ENCODE results near the gene TRHDE.

DNA sequence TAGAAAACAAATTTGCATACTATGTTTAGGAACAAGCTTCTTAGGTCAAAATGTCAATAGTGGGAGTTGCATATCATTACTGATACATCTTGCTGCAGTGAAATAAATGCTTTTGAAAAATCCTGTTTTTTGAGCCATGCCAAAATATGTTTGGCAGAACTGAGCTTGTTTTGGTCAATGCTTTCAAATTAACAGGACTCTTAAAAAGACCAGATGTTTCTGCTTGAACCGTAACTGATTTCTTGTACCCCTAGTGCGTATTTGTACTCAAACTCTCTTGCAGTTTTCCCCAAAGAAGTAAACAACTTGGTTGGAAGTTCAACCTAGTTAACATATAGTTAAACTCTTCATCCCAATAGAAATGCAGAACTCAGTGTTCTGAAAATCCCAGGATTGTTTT is 3.4 kb downstream of the TRHDE start:
- TF ChIP-seq, protein P1, sequence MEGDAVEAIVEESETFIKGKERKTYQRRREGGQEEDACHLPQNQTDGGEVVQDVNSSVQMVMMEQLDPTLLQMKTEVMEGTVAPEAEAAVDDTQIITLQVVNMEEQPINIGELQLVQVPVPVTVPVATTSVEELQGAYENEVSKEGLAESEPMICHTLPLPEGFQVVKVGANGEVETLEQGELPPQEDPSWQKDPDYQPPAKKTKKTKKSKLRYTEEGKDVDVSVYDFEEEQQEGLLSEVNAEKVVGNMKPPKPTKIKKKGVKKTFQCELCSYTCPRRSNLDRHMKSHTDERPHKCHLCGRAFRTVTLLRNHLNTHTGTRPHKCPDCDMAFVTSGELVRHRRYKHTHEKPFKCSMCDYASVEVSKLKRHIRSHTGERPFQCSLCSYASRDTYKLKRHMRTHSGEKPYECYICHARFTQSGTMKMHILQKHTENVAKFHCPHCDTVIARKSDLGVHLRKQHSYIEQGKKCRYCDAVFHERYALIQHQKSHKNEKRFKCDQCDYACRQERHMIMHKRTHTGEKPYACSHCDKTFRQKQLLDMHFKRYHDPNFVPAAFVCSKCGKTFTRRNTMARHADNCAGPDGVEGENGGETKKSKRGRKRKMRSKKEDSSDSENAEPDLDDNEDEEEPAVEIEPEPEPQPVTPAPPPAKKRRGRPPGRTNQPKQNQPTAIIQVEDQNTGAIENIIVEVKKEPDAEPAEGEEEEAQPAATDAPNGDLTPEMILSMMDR (IDR thresholded peaks at IDR 0.05), result no peak
- no peak for TF ChIP-seq POLR2AphosphoS5 (IDR thresholded peaks at IDR 0.05; ENCODE audit: low read depth, low read length)
- TF ChIP-seq, protein P2, sequence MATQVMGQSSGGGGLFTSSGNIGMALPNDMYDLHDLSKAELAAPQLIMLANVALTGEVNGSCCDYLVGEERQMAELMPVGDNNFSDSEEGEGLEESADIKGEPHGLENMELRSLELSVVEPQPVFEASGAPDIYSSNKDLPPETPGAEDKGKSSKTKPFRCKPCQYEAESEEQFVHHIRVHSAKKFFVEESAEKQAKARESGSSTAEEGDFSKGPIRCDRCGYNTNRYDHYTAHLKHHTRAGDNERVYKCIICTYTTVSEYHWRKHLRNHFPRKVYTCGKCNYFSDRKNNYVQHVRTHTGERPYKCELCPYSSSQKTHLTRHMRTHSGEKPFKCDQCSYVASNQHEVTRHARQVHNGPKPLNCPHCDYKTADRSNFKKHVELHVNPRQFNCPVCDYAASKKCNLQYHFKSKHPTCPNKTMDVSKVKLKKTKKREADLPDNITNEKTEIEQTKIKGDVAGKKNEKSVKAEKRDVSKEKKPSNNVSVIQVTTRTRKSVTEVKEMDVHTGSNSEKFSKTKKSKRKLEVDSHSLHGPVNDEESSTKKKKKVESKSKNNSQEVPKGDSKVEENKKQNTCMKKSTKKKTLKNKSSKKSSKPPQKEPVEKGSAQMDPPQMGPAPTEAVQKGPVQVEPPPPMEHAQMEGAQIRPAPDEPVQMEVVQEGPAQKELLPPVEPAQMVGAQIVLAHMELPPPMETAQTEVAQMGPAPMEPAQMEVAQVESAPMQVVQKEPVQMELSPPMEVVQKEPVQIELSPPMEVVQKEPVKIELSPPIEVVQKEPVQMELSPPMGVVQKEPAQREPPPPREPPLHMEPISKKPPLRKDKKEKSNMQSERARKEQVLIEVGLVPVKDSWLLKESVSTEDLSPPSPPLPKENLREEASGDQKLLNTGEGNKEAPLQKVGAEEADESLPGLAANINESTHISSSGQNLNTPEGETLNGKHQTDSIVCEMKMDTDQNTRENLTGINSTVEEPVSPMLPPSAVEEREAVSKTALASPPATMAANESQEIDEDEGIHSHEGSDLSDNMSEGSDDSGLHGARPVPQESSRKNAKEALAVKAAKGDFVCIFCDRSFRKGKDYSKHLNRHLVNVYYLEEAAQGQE (IDR thresholded peaks at IDR 0.05; ENCODE audit: insufficient read depth in 1 of 2, low read depth in 2 of 2, low read length in 1 of 2), result no peak

Data from Panc1 (cell line).